Endothelial cell of umbilical vein (primary cell): ENCODE results near the gene ANKMY2. TPM values are rescaled to one million over a fixed set of nuclear protein-coding genes. Genes with fewer than 3 reads are reported as not detected.

ENCODE experiments used
- BruUV-seq: library from RNA; stranded (reverse); fragments of 400-500 nt; replicated peaks from 2 replicates; lab custom pipeline; 2021; lab: Mats Ljungman, UMichigan
- CTCF ChIA-PET: fragments of 300-600, 350-600 bp; sonication (Branson Sonifier 250); formaldehyde crosslinking; loops from one replicate; lab custom pipeline; 2021; ENCODE audit warnings: antibody characterized with exemption, inconsistent platforms; lab: Charles Lee
- POLR2A ChIA-PET: fragments of 300-600, 350-600 bp; sonication (Branson Sonifier 250); formaldehyde crosslinking; loops from one replicate; lab custom pipeline; 2021; ENCODE audit warnings: antibody characterized with exemption, inconsistent platforms; lab: Charles Lee
- DNase-seq: peaks from one replicate; pipeline ENCODE4 v3.0.0-alpha.2; 2011; ENCODE audit warnings: low read depth, low spot score
- FAIRE-seq: peaks from 2 replicates; lab custom pipeline; 2011; peaks lifted over from hg19 to GRCh38; lab: Jason Lieb, UNC
- H2AFZ ChIP-seq: 2 replicates; pipeline ENCODE4 v1.6.0; 2012; ENCODE audit warnings: low read depth, low read length, control low read depth, inconsistent platforms
- H3K27ac ChIP-seq: 2 replicates; pipeline ENCODE4 v1.5.1; 2011; ENCODE audit warnings: low read depth, mild to moderate bottlenecking, control low read depth, low read length, moderate library complexity; ENCODE audit not compliant: insufficient read depth
- H3K27me3 ChIP-seq, 2 experiments: 2 replicates each; pipeline versions ENCODE4 v1.6.0 to v1.6.1; 2011; ENCODE audit warnings: low read length in 2 of 2, mixed read lengths in 1 of 2; ENCODE audit not compliant: control insufficient read depth in 2 of 2, insufficient read depth in 2 of 2
- H3K36me3 ChIP-seq, 2 experiments: 2 replicates in 1 of 2; 3 replicates in 1 of 2; pipeline ENCODE4 v1.5.1; 2011; ENCODE audit warnings: low read length in 2 of 2, mild to moderate bottlenecking in 1 of 2, moderate library complexity in 1 of 2; ENCODE audit not compliant: control insufficient read depth in 2 of 2, insufficient read depth in 2 of 2; ENCODE audit errors: extremely low read depth in 1 of 2
- H3K4me1 ChIP-seq: 3 replicates; pipeline ENCODE4 v1.5.1; 2011; ENCODE audit warnings: mild to moderate bottlenecking, low read length; ENCODE audit not compliant: control insufficient read depth, insufficient read depth; ENCODE audit errors: extremely low read depth
- H3K4me2 ChIP-seq: 2 replicates; pipeline ENCODE4 v1.6.1; 2011; ENCODE audit warnings: low read length, control low read depth, mixed read lengths; ENCODE audit not compliant: insufficient read depth
- H3K4me3 ChIP-seq, 3 experiments: fragments of 200-600 bp in 1 of 3; sonication (generic), shearing (Covaris generic) in 1 of 3; replicated peaks in 1 of 3; 2 replicates each; pipeline ENCODE4 v1.5.1; 2011 to 2016; ENCODE audit warnings: control low read depth in 3 of 3, low read length in 3 of 3, mild to moderate bottlenecking in 2 of 3, inconsistent platforms in 1 of 3, low read depth in 1 of 3, moderate library complexity in 1 of 3; ENCODE audit not compliant: insufficient read depth in 1 of 3
- H3K79me2 ChIP-seq: 2 replicates; pipeline ENCODE4 v1.6.0; 2012; ENCODE audit warnings: low read length, inconsistent platforms; ENCODE audit not compliant: control insufficient read depth, insufficient read depth
- H3K9ac ChIP-seq: replicated peaks from 2 replicates; pipeline ENCODE3; 2011; ENCODE audit warnings: low read length, control low read depth; ENCODE audit not compliant: insufficient read depth; ENCODE audit errors: extremely low read depth
- H3K9me1 ChIP-seq: replicated peaks from 3 replicates; pipeline ENCODE4 v1.6.0; 2011; ENCODE audit warnings: mild to moderate bottlenecking, low read length; ENCODE audit not compliant: control insufficient read depth, insufficient read depth; ENCODE audit errors: extremely low read depth
- H3K9me3 ChIP-seq: replicated peaks from 2 replicates; pipeline ENCODE4 v1.5.1; 2012; ENCODE audit warnings: low read length, inconsistent platforms; ENCODE audit not compliant: control insufficient read depth, insufficient read depth
- H4K20me1 ChIP-seq: replicated peaks from 2 replicates; pipeline ENCODE3; 2011; ENCODE audit warnings: mild to moderate bottlenecking, low read length; ENCODE audit not compliant: control insufficient read depth, insufficient read depth; ENCODE audit errors: extremely low read depth
- FOS ChIP-seq: IDR thresholded peaks from 2 replicates; pipeline ENCODE4 v1.6.1; 2011; ENCODE audit warnings: mild to moderate bottlenecking, low read length, moderate library complexity, borderline replicate concordance; ENCODE audit not compliant: insufficient read depth
- GATA2 ChIP-seq: IDR thresholded peaks from 2 replicates; pipeline ENCODE4 v1.7.0; 2011; ENCODE audit warnings: low read depth, mild to moderate bottlenecking, moderate library complexity, mixed read lengths, low read length; ENCODE audit not compliant: insufficient read length, insufficient read depth
- JUN ChIP-seq: IDR thresholded peaks from 2 replicates; pipeline ENCODE4 v1.6.1; 2011; ENCODE audit warnings: borderline replicate concordance, low read depth; ENCODE audit not compliant: insufficient read length, insufficient read depth
- MYC ChIP-seq: IDR thresholded peaks from one replicate; pipeline ENCODE4 v1.6.1; 2011; ENCODE audit warnings: mild to moderate bottlenecking, low read depth, low read length
- POLR2A ChIP-seq: IDR thresholded peaks from 2 replicates; pipeline ENCODE4 v1.6.1; 2012; ENCODE audit warnings: low read depth, mild to moderate bottlenecking, control low read depth, low read length
- POLR2AphosphoS5 ChIP-seq: IDR thresholded peaks from 2 replicates; pipeline ENCODE4 v1.6.1; 2012; ENCODE audit warnings: low read depth, mild to moderate bottlenecking, control low read depth, low read length, moderate library complexity; ENCODE audit not compliant: insufficient read depth
- dilution Hi-C: fragments of 300-500 bp; cut with MboI; formaldehyde crosslinking; loops from one replicate; pipeline ENCODE4 v1.15.0; 2019; ENCODE audit warnings: low sequenced_read_pairs; ENCODE audit not compliant: extremely low pct_ligation_motif_present
- intact Hi-C: fragments of 100-400 bp; cut with micrococcal nuclease; formaldehyde crosslinking; loops from one replicate; pipeline ENCODE4 v1.10.0; 2022
- polyA plus RNA-seq, 4 experiments: library from polyadenylated mRNA; depleted of rRNA in 3 of 4; stranded (reverse) in 3 of 4; unstranded in 1 of 4; fragments of >200 nt; gene quantifications; 2 replicates each; pipeline versions ENCODE4 v1.2.1 to v1.2.3, GENCODE V29; 2011 to 2012; ENCODE audit warnings: missing spikeins in 1 of 4
- total RNA-seq: library from RNA; stranded (reverse); gene quantifications from 2 replicates; pipeline ENCODE4 v1.2.3, GENCODE V29; 2021
- TF ChIP-seq, protein P1 (sequence below), 2 donors: IDR thresholded peaks; 1 replicate in 1 of 2; 2 replicates in 1 of 2; pipeline ENCODE4 v1.5.1; 2011; ENCODE audit warnings: low read length in 2 of 2, mild to moderate bottlenecking in 2 of 2, moderate library complexity in 2 of 2, control low read depth in 1 of 2, inconsistent platforms in 1 of 2, low read depth in 1 of 2; ENCODE audit not compliant: insufficient read depth in 1 of 2; ENCODE audit errors: extremely low read depth in 1 of 2

Gene ANKMY2
- total and polyA plus RNA-seq, 2 donors (not counting 3 experiments of a cell fraction or from before 2014, with no cell fraction given): 7.7 to 11.6 TPM

GRCh38 chr7:16599860-16600259 lies 45.7 kb downstream of the ANKMY2 start:
- H3K4me2 ChIP-seq: no peak overlapping the region
- POLR2A ChIA-PET: no interaction called here
- CTCF ChIA-PET: no interaction called here
- H3K36me3 ChIP-seq: peaks cover 0 to 2% of the 10 kb centered on the region in 2 experiments
- no peaks in the 10 kb centered on the region for H3K79me2 ChIP-seq
- no peaks in the 10 kb centered on the region for H4K20me1 ChIP-seq
- H3K9me1 ChIP-seq: no peaks in the 10 kb centered on the region
- no peak for DNase-seq
- FAIRE-seq: no peak
- TF ChIP-seq MYC (no peak), POLR2AphosphoS5 (no peak), POLR2A (no peak), JUN (no peak), FOS (no peak), GATA2 (no peak)
- TF ChIP-seq, protein P1, sequence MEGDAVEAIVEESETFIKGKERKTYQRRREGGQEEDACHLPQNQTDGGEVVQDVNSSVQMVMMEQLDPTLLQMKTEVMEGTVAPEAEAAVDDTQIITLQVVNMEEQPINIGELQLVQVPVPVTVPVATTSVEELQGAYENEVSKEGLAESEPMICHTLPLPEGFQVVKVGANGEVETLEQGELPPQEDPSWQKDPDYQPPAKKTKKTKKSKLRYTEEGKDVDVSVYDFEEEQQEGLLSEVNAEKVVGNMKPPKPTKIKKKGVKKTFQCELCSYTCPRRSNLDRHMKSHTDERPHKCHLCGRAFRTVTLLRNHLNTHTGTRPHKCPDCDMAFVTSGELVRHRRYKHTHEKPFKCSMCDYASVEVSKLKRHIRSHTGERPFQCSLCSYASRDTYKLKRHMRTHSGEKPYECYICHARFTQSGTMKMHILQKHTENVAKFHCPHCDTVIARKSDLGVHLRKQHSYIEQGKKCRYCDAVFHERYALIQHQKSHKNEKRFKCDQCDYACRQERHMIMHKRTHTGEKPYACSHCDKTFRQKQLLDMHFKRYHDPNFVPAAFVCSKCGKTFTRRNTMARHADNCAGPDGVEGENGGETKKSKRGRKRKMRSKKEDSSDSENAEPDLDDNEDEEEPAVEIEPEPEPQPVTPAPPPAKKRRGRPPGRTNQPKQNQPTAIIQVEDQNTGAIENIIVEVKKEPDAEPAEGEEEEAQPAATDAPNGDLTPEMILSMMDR (IDR thresholded peaks at IDR 0.05; ENCODE audit: extremely low read depth in 1 of 2, insufficient read depth in 1 of 2, low read depth in 1 of 2, low read length in 2 of 2): no peak
- intact Hi-C loops (no loop called here), dilution Hi-C loops (no loop called here)
- no peaks in the 10 kb centered on the region for H3K4me1 ChIP-seq
- no peaks in the 10 kb centered on the region for H3K27me3 ChIP-seq
- no TSS peak for BruUV-seq
- no peak overlapping the region for H2AFZ ChIP-seq
- no peak overlapping the region for H3K9ac ChIP-seq
- no peak overlapping the region for H3K27ac ChIP-seq
- no peaks in the 10 kb centered on the region for H3K9me3 ChIP-seq
- no peak overlapping the region for H3K4me3 ChIP-seq
